ENCODE results near the gene HARS2. TPM values are rescaled to one million over a fixed set of nuclear protein-coding genes. Genes with fewer than 3 reads are reported as not detected.
A peak's percentile ranks its signal among the peaks of the same experiment; 100 is the strongest.

The HARS2 gene
- total RNA-seq, 6 donors from 2014 or later = 19.7 to 136 (median 24.2) TPM

DNA sequence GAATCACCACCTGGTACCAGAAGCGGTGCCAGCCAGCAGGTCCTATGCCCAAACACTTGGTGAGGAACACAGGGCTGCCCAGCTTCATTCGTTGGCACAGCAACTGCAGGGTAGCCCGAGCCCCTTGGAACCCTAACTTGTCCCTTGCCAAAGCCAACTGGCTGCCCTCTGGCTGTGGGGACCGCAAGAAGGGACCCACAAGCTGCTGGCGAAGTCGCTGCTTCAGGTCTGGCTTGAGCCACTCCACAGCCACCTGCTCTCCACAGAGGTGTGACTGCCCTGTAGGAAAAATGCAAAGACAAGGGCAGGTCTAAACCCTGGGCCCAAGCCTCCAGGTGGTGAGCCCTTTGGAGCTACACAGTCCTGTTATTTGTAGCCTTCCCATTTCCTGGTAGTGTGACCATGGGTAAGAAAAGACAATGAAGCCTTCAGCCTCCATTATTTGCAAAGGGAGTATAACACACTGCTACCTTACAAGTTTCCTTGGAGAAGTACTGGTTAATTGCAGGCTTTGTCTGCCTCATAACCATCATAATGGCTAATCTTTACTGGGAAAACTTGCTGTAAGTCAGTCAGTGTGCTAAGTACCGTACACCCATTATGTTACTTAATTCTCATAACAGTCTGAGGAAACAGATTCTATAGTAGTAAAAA is 19.7 kb upstream of the HARS2 start:
- H3K9me3 ChIP-seq = no peaks in the 10 kb centered on the region
- peak in 1 of 2 donors; percentile 11 for DNase-seq
- WGBS, 2 donors = 90 to 94% methylated on average over 1 to 6 of the region's 7 CpGs
- peaks cover 21 to 94% (median 71%) of the 10 kb centered on the region in 4 donors for H3K36me3 ChIP-seq
- no peaks in the 10 kb centered on the region for H3K27me3 ChIP-seq
- no peak overlapping the region for H3K4me3 ChIP-seq
- no peak for ATAC-seq (ENCODE audit: low FRiP score in 2 of 2)
- no peak overlapping the region for H3K27ac ChIP-seq
- no peak for TF ChIP-seq POLR2AphosphoS5 (IDR thresholded peaks at IDR 0.05)
- no peak for TF ChIP-seq POLR2A (IDR thresholded peaks at IDR 0.05)
- TF ChIP-seq, protein P1, sequence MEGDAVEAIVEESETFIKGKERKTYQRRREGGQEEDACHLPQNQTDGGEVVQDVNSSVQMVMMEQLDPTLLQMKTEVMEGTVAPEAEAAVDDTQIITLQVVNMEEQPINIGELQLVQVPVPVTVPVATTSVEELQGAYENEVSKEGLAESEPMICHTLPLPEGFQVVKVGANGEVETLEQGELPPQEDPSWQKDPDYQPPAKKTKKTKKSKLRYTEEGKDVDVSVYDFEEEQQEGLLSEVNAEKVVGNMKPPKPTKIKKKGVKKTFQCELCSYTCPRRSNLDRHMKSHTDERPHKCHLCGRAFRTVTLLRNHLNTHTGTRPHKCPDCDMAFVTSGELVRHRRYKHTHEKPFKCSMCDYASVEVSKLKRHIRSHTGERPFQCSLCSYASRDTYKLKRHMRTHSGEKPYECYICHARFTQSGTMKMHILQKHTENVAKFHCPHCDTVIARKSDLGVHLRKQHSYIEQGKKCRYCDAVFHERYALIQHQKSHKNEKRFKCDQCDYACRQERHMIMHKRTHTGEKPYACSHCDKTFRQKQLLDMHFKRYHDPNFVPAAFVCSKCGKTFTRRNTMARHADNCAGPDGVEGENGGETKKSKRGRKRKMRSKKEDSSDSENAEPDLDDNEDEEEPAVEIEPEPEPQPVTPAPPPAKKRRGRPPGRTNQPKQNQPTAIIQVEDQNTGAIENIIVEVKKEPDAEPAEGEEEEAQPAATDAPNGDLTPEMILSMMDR (IDR thresholded peaks at IDR 0.05) = no peak
- TF ChIP-seq EP300 (IDR thresholded peaks at IDR 0.05) = no peak
- H3K4me1 ChIP-seq = peaks cover 0 to 5% (median under 1%) of the 10 kb centered on the region in 4 donors

DNA sequence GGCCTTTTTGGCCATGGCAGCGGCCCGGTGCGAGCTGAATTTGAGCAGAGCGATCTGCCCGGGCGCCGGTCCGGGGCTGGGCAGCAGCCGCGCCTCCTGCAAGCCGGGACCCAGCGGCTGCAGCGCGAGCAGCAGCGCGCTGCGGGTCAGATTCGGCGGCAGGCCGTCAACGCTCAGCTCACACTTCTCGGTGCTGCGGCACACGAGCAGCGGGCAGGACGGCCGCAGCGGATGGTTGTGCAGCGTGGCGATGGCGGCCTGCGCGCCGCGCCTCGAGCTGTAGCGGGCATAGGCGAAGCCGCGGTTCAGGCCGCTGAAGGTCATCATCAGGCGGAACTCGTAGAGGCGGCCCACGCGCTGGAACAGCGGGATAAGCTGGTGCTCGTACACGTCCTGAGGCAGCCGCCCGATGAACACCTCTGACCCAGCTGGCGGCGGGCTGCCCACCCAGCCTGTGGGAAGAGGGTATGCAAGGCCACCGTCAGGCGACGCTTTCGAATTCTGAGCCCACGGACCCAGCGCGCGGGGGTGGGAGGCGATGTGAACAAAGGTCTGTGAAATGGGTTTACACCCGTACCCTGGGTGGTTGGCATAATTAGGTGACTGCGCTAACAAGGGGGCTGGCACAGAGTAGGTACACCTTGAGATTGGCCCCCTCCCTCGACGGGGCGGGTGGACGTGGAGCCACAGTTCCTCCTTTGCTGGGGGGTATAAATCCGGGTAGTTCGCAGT is 18.6 kb upstream of the HARS2 start:
- peak overlapping the region in 1 of 4 donors; percentile 17 for H3K4me3 ChIP-seq
- ATAC-seq (ENCODE audit: low FRiP score in 2 of 2) (peak in 1 of 2 donors; percentile 54), DNase-seq (peak; percentile 49 to 82)

DNA sequence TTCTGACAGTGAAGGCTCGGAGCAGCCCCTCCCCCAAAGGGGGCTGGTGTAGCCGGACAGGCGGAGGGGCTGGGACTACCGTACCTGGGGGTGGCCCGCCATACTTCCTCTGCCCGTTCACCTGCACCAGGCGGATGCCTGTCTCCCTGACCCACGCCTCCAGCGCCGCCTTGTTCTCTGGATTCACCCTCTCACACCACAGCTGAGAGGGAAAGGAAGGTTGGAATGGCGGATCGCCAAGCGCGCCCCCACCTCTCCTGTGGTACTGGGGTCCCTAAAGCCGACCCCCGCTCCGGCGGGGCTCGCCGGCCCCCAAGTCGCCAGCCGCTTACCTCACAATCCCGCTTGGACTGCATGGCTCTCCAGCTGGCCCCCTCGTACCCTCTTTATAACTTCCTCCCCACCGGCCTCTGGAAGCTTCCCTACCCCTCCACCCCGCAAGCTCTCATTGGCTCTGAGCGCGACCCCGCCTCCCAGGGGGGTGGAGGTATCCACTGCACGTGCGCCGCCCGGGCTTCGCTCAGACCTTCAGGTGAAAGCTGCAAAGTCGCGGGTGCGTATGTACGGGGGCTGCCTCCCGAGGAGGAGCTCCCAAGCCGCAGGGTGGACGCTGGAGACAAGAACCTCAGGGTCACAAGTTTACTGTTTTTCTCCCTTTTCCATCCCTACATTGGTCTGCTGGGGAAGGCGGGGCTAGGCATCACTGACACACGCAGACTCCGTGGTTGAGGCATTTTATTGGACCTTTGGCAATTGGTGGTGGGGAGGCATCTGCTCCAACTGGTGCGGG is 17.9 kb upstream of the HARS2 start, which contains the start of gene DND1:
Gene DND1 (minus strand): TSS at position 390 of the 790 bp plus-strand sequence. CDS start 34 bp downstream, at position 356.
- peak in 1 of 2 donors; percentile 77 for DNase-seq
- H3K4me3 ChIP-seq = peak within 1 kb of the TSS in 1 of 4 donors; percentile 17

More for the DNA sequence above, 18.6 kb upstream of the HARS2 start:
- 88% methylated on average over 17 to 69 of the region's 70 CpGs for WGBS, 2 donors
- peaks cover 0 to under 1% (median 0%) of the 10 kb centered on the region in 4 donors for H3K4me1 ChIP-seq
- H3K36me3 ChIP-seq = peaks cover 29 to 100% (median 80%) of the 10 kb centered on the region in 4 donors
- no peaks in the 10 kb centered on the region for H3K9me3 ChIP-seq
- H3K27ac ChIP-seq = no peak overlapping the region
- TF ChIP-seq, protein P1 (IDR thresholded peaks at IDR 0.05) = no peak
- TF ChIP-seq EP300 (IDR thresholded peaks at IDR 0.05) (no peak), POLR2AphosphoS5 (IDR thresholded peaks at IDR 0.05) (no peak), POLR2A (IDR thresholded peaks at IDR 0.05) (no peak)
- H3K27me3 ChIP-seq = no peaks in the 10 kb centered on the region

DNA sequence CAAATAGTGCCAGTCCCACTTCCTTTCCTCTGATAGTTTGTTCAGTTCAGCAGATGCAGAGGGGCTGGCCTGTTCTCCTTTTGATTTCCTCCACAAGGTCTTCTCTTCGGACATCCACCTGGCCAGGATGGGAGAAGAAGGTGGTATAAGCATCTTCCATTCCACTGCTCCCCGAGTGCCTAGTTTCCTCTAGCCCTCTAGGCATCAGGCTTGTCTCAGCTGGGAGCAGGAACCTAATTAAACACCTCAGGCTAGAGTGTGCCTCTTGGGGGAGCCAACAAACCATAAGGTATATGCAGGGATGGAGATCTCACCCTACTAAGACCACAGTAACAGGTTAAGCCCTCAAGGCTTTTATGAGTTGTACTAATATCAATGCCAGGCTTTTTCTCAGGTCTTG is 17.0 kb upstream of the HARS2 start:
- no peak for DNase-seq
- Histone ChIP-seq H3K36me3 (peaks cover 26 to 100% (median 71%) of the 10 kb centered on the region in 4 donors), H3K27ac (no peak overlapping the region), H3K27me3 (no peaks in the 10 kb centered on the region), H3K9me3 (no peaks in the 10 kb centered on the region), H3K4me1 (no peaks in the 10 kb centered on the region), H3K4me3 (no peak overlapping the region)
- TF ChIP-seq POLR2AphosphoS5 (IDR thresholded peaks at IDR 0.05) (no peak), POLR2A (IDR thresholded peaks at IDR 0.05) (no peak), EP300 (IDR thresholded peaks at IDR 0.05) (no peak)
- TF ChIP-seq, protein P1 (IDR thresholded peaks at IDR 0.05) = no peak
- WGBS, 2 donors = 89 to 92% methylated on average over 2 of the region's 2 CpGs
- no peak for ATAC-seq (ENCODE audit: low FRiP score in 2 of 2)

More for the DNA sequence above, 17.9 kb upstream of the HARS2 start, which contains the start of gene DND1:
- Histone ChIP-seq H3K36me3 (peaks cover 30 to 100% (median 75%) of the 10 kb centered on the region in 4 donors), H3K9me3 (no peaks in the 10 kb centered on the region), H3K27ac (no peak within 1 kb of the TSS), H3K27me3 (no peaks in the 10 kb centered on the region), H3K4me1 (no peaks in the 10 kb centered on the region)
- 89 to 92% methylated on average over 34 to 45 of the region's 45 CpGs for WGBS, 2 donors
- peak in 1 of 2 donors; percentile 19 for ATAC-seq (ENCODE audit: low FRiP score in 2 of 2)
- TF ChIP-seq EP300 (IDR thresholded peaks at IDR 0.05) (no peak), POLR2AphosphoS5 (IDR thresholded peaks at IDR 0.05) (no peak), POLR2A (IDR thresholded peaks at IDR 0.05) (no peak)
- TF ChIP-seq, protein P1 (IDR thresholded peaks at IDR 0.05) = no peak

Data from upper lobe of left lung (tissue), 6 donors.